ENCODE measurements around the gene SBF2.

GRCh38 chr11:10233581-10233980, 60.4 kb downstream of the SBF2 start:
- no peak for TF ChIP-seq POLR2A (IDR thresholded peaks at IDR 0.05)
- TF ChIP-seq POLR2AphosphoS5 (IDR thresholded peaks at IDR 0.05), result no peak
- TF ChIP-seq CTCF (IDR thresholded peaks at IDR 0.05), result no peak
- TF ChIP-seq EP300 (IDR thresholded peaks at IDR 0.05), result no peak

Measured in gastroesophageal sphincter (tissue), 3 donors.